LNCAP (cell line): ENCODE data around the gene MYH14.

ENCODE experiments used
- TF ChIP-seq, protein P1 (sequence below): fragments of 450-650 bp; IDR thresholded peaks from 2 replicates; pipeline ENCODE4 v1.5.1; 2017; ENCODE audit warnings: mild to moderate bottlenecking

The MYH14 gene

DNA sequence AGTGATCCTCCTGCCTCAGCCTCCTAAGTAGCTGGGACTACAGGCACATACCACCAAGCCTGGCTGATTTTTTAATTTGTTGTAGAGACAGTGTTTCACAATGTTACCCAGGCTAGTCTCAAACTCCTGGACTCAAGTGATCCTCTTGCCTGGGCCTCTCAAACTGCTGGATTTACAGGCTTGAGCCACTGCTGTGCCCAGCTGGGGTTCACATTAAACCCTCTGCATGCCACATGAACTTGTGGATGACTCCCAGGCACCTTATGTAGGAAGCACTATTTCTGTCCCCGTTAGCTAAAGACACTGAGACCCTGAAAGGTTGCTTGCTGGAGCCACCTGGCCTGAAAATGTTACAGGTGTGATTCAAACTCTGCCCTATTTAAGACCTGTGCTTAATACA is 10.5 kb downstream of the MYH14 start:
- TF ChIP-seq, protein P1, sequence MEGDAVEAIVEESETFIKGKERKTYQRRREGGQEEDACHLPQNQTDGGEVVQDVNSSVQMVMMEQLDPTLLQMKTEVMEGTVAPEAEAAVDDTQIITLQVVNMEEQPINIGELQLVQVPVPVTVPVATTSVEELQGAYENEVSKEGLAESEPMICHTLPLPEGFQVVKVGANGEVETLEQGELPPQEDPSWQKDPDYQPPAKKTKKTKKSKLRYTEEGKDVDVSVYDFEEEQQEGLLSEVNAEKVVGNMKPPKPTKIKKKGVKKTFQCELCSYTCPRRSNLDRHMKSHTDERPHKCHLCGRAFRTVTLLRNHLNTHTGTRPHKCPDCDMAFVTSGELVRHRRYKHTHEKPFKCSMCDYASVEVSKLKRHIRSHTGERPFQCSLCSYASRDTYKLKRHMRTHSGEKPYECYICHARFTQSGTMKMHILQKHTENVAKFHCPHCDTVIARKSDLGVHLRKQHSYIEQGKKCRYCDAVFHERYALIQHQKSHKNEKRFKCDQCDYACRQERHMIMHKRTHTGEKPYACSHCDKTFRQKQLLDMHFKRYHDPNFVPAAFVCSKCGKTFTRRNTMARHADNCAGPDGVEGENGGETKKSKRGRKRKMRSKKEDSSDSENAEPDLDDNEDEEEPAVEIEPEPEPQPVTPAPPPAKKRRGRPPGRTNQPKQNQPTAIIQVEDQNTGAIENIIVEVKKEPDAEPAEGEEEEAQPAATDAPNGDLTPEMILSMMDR, result no peak

DNA sequence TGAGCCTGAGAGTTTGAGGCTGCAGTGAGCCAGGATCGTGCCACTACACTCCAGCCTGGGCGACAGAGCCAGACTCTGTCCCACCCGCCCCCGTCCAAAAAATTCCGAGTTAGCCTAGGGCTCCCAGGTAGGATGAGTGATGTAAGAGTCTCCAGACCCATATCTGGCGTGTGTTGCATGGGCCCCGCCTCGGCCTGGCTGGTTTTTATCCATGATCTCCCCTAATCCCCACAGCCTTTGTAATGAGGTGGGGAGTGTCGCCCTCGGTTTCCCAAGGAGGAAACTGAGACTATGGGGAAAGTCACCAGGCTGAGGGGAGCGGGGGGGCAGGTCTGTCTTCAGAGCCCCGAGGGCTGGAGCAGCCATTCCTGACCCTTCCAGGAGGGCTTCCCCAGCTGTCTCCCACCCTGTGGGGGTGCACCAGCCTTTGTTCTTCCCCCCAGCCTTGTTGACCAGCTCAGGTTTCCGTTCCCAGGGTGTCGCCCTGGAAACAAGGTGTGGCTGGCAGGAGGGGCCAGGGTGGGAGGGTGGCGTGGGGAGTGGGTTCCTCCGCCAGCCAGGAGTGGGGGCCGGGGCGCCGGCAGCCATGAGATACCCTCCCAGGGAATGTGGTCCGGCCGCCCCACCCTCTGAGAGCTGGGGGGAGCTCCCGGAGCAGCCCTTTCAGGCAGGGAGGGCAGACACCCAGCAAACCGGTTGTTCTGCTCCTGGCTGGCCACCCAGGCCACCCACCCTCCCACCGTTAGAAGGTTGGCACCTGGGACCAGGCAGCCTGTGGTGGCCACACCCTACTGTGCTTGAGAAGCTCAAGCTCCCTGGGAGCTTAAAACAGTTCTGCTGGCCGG is 11.5 kb downstream of the MYH14 start:
- TF ChIP-seq, protein P1, result no peak

DNA sequence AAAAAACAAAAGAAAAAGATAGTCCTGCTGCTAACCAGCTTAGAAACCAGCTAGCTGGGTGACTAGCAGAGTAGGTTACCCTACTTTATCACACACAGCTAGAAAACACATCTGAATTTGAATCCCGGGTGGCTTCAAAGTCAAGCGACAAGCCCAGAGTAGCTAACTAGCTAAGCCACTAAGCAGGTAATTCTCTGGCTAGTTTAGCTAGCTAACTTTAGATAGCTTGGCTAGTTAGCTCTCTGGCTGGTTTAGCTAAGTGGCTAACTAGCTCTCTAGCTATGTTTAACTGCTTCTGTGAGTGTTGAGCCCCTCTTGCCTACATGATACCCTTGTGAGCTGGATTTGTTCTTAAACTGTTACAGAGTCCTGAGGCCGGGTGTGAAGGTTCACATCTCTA is 12.4 kb downstream of the MYH14 start:
- TF ChIP-seq, protein P1, result no peak

DNA sequence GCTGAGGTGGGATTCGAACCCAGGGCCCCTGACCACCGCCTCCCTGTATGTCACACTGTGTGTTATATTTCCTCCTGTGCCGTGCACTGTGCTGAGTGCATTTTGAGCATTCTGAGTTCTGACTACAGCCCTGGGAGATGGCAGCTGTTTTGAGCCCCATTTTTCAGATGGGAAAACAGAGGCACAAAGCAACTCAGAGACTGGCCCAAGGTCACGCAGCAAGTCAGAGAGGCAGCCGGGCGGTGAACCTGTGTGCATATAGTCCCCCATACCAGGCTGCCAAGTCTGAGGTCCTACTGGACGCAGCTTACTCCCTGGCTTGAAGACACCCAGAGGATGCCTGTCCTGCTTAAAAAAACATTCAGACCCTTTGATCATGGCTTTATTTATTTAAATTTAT is 17.7 kb downstream of the MYH14 start:
- TF ChIP-seq, protein P1, result no peak

DNA sequence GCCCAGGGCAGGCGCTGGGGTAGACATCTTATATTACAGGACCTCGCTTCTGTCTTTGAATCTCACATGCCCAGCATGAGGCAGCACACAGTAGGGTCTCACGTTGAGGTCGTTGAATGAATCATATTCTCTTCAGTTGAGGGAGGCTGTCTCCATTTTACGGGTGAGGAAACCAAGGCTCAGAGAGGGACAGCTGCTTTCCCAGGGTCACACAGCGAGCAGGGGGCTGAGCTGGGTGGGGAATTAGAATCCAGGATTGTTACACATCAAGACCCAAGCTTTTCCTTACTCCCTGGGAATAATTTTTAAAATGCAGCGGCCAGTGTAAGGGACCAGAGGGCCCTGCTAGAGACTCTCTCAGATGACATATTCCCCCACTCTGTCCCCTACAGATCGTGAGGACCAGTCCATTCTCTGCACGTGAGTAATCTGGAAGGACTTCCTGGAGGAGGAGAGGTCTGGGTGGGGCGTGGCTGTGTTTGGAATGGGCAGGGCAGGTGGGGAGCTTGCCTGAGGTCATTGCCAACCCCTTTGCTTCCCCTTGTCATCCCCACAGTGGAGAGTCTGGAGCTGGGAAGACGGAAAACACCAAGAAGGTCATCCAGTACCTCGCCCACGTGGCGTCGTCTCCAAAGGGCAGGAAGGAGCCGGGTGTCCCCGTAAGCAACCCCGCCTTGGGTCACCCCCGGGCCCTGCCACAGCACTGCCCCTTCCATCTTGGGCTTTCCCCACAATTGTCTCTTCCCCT is 19.4 kb downstream of the MYH14 start:
- TF ChIP-seq, protein P1, result no peak

DNA sequence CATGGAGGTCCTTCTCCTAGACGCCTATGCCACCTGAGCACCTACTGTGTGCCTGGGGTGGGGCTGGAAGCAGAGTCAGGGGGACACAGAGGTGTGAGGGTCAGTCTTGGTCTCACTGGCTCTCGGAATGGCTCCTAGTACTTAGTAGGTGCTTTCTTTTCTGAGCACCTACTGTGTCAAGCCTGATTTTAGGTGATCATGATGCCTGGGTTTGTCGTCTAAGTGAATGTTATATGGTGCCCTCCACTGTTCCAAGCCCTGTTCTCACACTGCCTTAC is 20.0 kb downstream of the MYH14 start:
- TF ChIP-seq, protein P1, result no peak

DNA sequence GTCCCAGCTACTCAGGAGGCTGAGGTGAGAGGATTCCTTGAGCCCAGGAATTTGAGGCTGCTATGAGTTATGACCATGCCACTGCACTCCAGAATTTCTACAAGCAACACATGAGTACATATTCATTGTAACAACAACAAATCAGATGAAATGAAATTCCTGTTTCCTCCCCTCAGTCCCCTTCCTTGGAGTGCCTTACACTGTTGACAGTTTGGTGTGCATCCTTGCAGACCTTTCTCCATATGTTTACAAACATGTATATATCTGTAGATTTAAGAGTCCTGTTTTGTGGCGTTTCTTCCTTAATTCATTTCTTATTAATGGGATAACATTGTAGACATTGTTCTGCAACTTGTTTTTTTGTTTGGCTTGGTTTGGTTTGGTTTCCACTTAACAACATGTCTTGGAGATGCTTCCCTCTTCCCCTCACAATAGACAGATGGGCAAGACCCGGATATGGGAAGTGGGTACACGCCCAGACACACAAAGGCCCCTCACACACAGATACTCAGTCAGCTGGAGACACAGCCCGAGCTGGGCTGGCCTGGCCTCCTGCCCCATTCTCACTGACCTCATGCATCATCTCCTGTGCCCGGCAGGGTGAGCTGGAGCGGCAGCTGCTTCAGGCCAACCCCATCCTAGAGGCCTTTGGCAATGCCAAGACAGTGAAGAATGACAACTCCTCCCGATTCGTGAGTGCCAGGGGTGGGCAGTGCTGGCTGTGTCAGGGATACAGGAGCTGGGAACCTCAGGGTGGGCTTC is 21.7 kb downstream of the MYH14 start:
- TF ChIP-seq, protein P1, result no peak
